Astrocyte (in vitro differentiated cells and primary cell): Measurements from ENCODE around the gene RNF217. TPM values are rescaled to one million over a fixed set of nuclear protein-coding genes. Genes with fewer than 3 reads are reported as not detected.

Experiments
- DNase-seq: peaks from one replicate; pipeline ENCODE4 v3.0.0-alpha.2; 2010; ENCODE audit warnings: low read depth
- FAIRE-seq: peaks from 2 replicates; lab custom pipeline; 2011; peaks lifted over from hg19 to GRCh38; lab: Jason Lieb, UNC
- H2AFZ ChIP-seq: 2 replicates; pipeline ENCODE4 v1.6.0; 2012; ENCODE audit warnings: low read depth, low read length, inconsistent platforms
- H3K27ac ChIP-seq: 2 replicates; pipeline ENCODE4 v1.5.1; 2011; ENCODE audit warnings: low read depth, low read length, inconsistent platforms
- H3K27me3 ChIP-seq: 2 replicates; pipeline ENCODE4 v1.6.0; 2011; ENCODE audit warnings: low read length, inconsistent platforms; ENCODE audit not compliant: insufficient read depth
- H3K36me3 ChIP-seq: 2 replicates; pipeline ENCODE4 v1.5.1; 2011; ENCODE audit warnings: low read length, inconsistent platforms; ENCODE audit not compliant: insufficient read depth
- H3K4me1 ChIP-seq: 2 replicates; pipeline ENCODE4 v1.5.1; 2011; ENCODE audit warnings: low read length, inconsistent platforms; ENCODE audit not compliant: insufficient read depth
- H3K4me2 ChIP-seq: 2 replicates; pipeline ENCODE4 v1.6.0; 2012; ENCODE audit warnings: low read length, inconsistent platforms
- H3K4me3 ChIP-seq: 2 replicates; pipeline ENCODE4 v1.5.1; 2011; ENCODE audit warnings: low read depth, mild to moderate bottlenecking, low read length, inconsistent platforms; ENCODE audit not compliant: insufficient read depth
- H3K79me2 ChIP-seq: 2 replicates; pipeline ENCODE4 v1.6.0; 2012; ENCODE audit warnings: mild to moderate bottlenecking, low read length, inconsistent platforms; ENCODE audit not compliant: insufficient read depth
- H3K9ac ChIP-seq: 2 replicates; pipeline ENCODE4 v1.6.0; 2012; ENCODE audit warnings: mild to moderate bottlenecking, low read length, inconsistent platforms
- H3K9me3 ChIP-seq: 2 replicates; pipeline ENCODE4 v1.5.1; 2012; ENCODE audit warnings: low read depth, mild to moderate bottlenecking, low read length, inconsistent platforms; ENCODE audit not compliant: insufficient read depth
- H4K20me1 ChIP-seq: 2 replicates; pipeline ENCODE4 v1.6.0; 2012; ENCODE audit warnings: low read length, inconsistent platforms; ENCODE audit not compliant: insufficient read depth
- H3K27ac Mint-ChIP-seq: one replicate; pipeline ENCODE4 v1.8.0; 2021; ENCODE audit warnings: mild to moderate bottlenecking, mixed read lengths; ENCODE audit not compliant: unreplicated experiment
- H3K27me3 Mint-ChIP-seq: one replicate; pipeline ENCODE4 v1.8.0; 2021; ENCODE audit warnings: low read depth, mixed read lengths; ENCODE audit not compliant: unreplicated experiment
- H3K36me3 Mint-ChIP-seq: one replicate; pipeline ENCODE4 v1.8.0; 2021; ENCODE audit warnings: low read depth, mixed read lengths; ENCODE audit not compliant: unreplicated experiment
- H3K4me1 Mint-ChIP-seq: one replicate; pipeline ENCODE4 v1.8.0; 2021; ENCODE audit warnings: low read depth, mixed read lengths; ENCODE audit not compliant: unreplicated experiment
- H3K4me3 Mint-ChIP-seq: one replicate; pipeline ENCODE4 v1.8.0; 2021; ENCODE audit warnings: mild to moderate bottlenecking, moderate library complexity, mixed read lengths; ENCODE audit not compliant: unreplicated experiment
- H3K9me3 Mint-ChIP-seq: one replicate; pipeline ENCODE4 v1.8.0; 2021; ENCODE audit warnings: mild to moderate bottlenecking, mixed read lengths; ENCODE audit not compliant: unreplicated experiment
- EZH2 ChIP-seq: IDR thresholded peaks from 2 replicates; pipeline ENCODE4 v1.6.1; 2012; ENCODE audit warnings: mild to moderate bottlenecking, low read length, inconsistent platforms; ENCODE audit not compliant: insufficient read depth
- total RNA-seq: library from RNA; stranded (reverse); gene quantifications from 2 replicates; pipeline ENCODE4 v1.2.1, GENCODE V29; 2021
- TF ChIP-seq, protein P1 (sequence below): IDR thresholded peaks from 2 replicates; pipeline ENCODE4 v1.5.1; 2011; ENCODE audit warnings: low read depth, mild to moderate bottlenecking, inconsistent platforms, low read length, moderate library complexity; ENCODE audit not compliant: insufficient read depth

RNF217 gene
- total RNA-seq, 1 donor from 2014 or later, result 49.4 TPM

DNA sequence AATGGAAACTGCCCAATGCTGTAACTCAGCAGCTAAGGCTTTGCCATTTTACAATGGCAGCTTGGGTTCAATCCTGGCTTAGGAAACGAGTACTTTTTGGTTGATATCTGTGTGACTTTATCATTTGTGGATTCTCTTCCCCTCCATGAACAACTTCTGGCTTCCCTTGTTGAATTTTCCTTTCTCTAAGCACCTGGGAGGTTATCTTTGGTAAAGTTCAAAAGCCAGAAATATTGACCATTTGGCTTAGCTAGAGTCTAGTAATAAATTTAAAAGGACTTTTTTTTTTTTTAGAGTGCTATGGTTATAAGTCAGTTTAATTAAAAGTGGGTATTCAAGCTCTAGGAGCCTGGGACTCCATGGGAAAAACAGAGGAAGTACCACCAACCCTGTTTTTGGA lies 159.7 kb downstream of the RNF217 start:
- TF ChIP-seq, protein P1, sequence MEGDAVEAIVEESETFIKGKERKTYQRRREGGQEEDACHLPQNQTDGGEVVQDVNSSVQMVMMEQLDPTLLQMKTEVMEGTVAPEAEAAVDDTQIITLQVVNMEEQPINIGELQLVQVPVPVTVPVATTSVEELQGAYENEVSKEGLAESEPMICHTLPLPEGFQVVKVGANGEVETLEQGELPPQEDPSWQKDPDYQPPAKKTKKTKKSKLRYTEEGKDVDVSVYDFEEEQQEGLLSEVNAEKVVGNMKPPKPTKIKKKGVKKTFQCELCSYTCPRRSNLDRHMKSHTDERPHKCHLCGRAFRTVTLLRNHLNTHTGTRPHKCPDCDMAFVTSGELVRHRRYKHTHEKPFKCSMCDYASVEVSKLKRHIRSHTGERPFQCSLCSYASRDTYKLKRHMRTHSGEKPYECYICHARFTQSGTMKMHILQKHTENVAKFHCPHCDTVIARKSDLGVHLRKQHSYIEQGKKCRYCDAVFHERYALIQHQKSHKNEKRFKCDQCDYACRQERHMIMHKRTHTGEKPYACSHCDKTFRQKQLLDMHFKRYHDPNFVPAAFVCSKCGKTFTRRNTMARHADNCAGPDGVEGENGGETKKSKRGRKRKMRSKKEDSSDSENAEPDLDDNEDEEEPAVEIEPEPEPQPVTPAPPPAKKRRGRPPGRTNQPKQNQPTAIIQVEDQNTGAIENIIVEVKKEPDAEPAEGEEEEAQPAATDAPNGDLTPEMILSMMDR, result no peak
- TF ChIP-seq EZH2, result no peak
- H3K27me3 ChIP-seq, result no peaks in the 10 kb centered on the region
- H3K4me1 Mint-ChIP-seq, result peaks cover 13% of the 10 kb centered on the region
- H3K4me2 ChIP-seq, result no peak overlapping the region
- H3K4me1 ChIP-seq, result peaks cover 5% of the 10 kb centered on the region
- no peaks in the 10 kb centered on the region for H3K79me2 ChIP-seq
- no peak for FAIRE-seq
- H3K36me3 Mint-ChIP-seq, result peaks cover 7% of the 10 kb centered on the region
- no peak overlapping the region for H3K9ac ChIP-seq
- no peak overlapping the region for H2AFZ ChIP-seq
- no peak overlapping the region for H3K4me3 ChIP-seq
- H3K27ac Mint-ChIP-seq, result no peak overlapping the region
- peaks cover 7% of the 10 kb centered on the region for H3K9me3 Mint-ChIP-seq
- H3K36me3 ChIP-seq, result no peaks in the 10 kb centered on the region
- no peaks in the 10 kb centered on the region for H3K27me3 Mint-ChIP-seq
- H4K20me1 ChIP-seq, result no peaks in the 10 kb centered on the region
- H3K27ac ChIP-seq, result no peak overlapping the region
- no peaks in the 10 kb centered on the region for H3K9me3 ChIP-seq
- H3K4me3 Mint-ChIP-seq, result no peak overlapping the region
- DNase-seq, result no peak

DNA sequence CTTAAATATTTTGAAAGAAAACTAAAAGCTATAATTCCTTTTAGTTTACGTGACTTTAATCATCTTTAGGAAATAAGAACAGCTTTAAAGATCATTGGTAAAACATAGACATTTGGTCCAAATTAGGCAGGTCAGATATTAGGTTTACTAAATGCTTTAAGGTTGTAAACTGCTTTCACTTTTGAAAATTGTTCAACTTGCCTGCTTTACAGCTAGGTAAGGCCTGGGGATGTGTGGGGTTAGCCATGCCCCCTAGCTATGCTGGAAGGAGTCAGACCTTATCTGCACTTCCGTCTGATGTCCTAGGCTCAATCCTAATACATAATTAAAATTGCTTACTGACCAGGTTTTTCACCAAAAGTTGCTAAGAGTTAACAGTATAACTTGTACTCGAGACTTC lies 160.8 kb downstream of the RNF217 start:
- H3K4me1 Mint-ChIP-seq, result peaks cover 13% of the 10 kb centered on the region
- Histone ChIP-seq H3K9me3 (no peaks in the 10 kb centered on the region), H4K20me1 (no peaks in the 10 kb centered on the region), H3K27ac (no peak overlapping the region), H3K4me3 (no peak overlapping the region), H3K4me2 (no peak overlapping the region), H2AFZ (no peak overlapping the region), H3K36me3 (no peaks in the 10 kb centered on the region), H3K4me1 (peaks cover 5% of the 10 kb centered on the region), H3K79me2 (no peaks in the 10 kb centered on the region), H3K9ac (no peak overlapping the region), H3K27me3 (no peaks in the 10 kb centered on the region)
- DNase-seq, result no peak
- no peak overlapping the region for H3K27ac Mint-ChIP-seq
- H3K27me3 Mint-ChIP-seq, result no peaks in the 10 kb centered on the region
- TF ChIP-seq, protein P1, result no peak
- TF ChIP-seq EZH2, result no peak
- FAIRE-seq, result no peak
- H3K36me3 Mint-ChIP-seq, result peaks cover 7% of the 10 kb centered on the region
- H3K9me3 Mint-ChIP-seq, result peaks cover 7% of the 10 kb centered on the region
- no peak overlapping the region for H3K4me3 Mint-ChIP-seq

DNA sequence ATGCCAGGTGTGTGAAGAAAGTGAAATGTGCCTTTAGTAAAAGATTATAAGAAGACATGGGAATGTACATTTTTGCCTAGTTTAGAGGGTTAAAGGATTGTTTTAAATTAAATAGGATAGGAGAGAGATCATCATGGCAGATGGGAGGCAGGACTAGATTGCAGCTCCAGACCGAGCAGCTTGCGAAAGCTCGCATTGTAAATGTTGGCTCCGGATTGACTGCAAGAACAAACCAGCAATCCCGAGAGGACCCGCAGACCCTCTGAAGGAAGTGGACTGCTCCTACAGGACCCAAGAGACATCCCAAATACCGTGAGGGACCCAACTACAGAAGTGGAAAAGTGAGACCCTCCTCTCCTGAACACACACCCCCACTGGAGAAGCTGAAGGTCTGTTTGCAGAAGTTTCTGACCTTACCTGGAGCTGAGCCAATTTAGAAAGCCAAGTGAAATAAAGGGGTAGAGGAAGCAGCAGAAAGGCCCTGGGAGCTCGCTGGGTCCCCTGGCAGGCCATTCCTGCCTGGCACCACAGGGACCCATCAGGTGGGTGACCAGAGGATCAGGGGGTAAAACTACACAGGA lies 161.3 kb downstream of the RNF217 start:
- Mint-ChIP-seq H3K4me3 (no peak overlapping the region), H3K36me3 (peaks cover 7% of the 10 kb centered on the region), H3K4me1 (peaks cover 13% of the 10 kb centered on the region), H3K27ac (peak overlapping the region; percentile 83), H3K27me3 (no peaks in the 10 kb centered on the region), H3K9me3 (peaks cover 7% of the 10 kb centered on the region)
- FAIRE-seq (no peak), DNase-seq (no peak)
- H3K27me3 ChIP-seq, result no peaks in the 10 kb centered on the region
- no peak overlapping the region for H3K9ac ChIP-seq
- H3K9me3 ChIP-seq, result no peaks in the 10 kb centered on the region
- peak overlapping the region; percentile 79 for H2AFZ ChIP-seq
- no peak overlapping the region for H3K4me3 ChIP-seq
- H3K27ac ChIP-seq, result no peak overlapping the region
- H3K4me2 ChIP-seq, result peak overlapping the region; percentile 50
- H4K20me1 ChIP-seq, result no peaks in the 10 kb centered on the region
- no peaks in the 10 kb centered on the region for H3K79me2 ChIP-seq
- peaks cover 5% of the 10 kb centered on the region for H3K4me1 ChIP-seq
- TF ChIP-seq, protein P1, result no peak
- no peak for TF ChIP-seq EZH2
- no peaks in the 10 kb centered on the region for H3K36me3 ChIP-seq
